ENCODE results near the gene IAPP. TPM values are rescaled to one million over a fixed set of nuclear protein-coding genes. Genes with fewer than 3 reads are reported as not detected.

Gene IAPP
- polyA plus RNA-seq, 3 donors, result not detected

DNA sequence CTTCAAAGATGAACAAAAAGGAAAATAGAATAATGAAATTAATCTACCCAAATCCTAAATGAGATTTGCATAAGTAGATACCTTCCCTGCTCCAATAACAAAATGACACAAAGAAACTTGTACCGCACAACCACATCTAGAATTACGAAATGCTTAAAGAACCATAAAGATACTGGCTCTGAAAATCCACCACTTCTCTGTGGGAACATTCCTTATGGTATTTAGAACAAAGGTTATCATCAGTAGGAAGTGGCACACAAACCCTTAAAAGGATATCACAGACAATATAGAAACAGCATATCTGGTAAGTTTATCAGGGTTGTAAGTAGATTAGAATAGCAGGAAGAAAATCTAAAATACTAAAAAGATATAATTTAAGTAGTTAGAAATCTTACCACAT lies 11.6 kb downstream of the IAPP start:
- no peaks in the 10 kb centered on the region for H3K4me1 Mint-ChIP-seq
- H3K4me3 Mint-ChIP-seq, result no peak overlapping the region
- DNase-seq, result no peak
- no peaks in the 10 kb centered on the region for H3K79me2 ChIP-seq (ENCODE audit: insufficient read depth, low read length)
- H3K4me1 ChIP-seq (ENCODE audit: control insufficient read depth in 1 of 2, insufficient read depth in 2 of 2, low read length in 2 of 2), result no peaks in the 10 kb centered on the region
- no peak overlapping the region for H3K27ac ChIP-seq (ENCODE audit: low read depth in 1 of 2, low read length in 2 of 2)
- no peaks in the 10 kb centered on the region for H3K36me3 Mint-ChIP-seq
- H3K27me3 Mint-ChIP-seq (ENCODE audit: low read depth in 3 of 3), result peaks cover 0 to 2% (median 2%) of the 10 kb centered on the region in 3 donors
- no peak overlapping the region for H3K4me2 ChIP-seq (replicated peaks; ENCODE audit: extremely low read depth, low read length, poor library complexity, severe bottlenecking)
- H3K4me3 ChIP-seq (replicated peaks in 1 of 3; ENCODE audit: low read depth in 2 of 3, low read length in 3 of 3), result no peak overlapping the region
- TF ChIP-seq CTCF (IDR thresholded peaks at IDR 0.05), result no peak
- no peaks in the 10 kb centered on the region for H3K36me3 ChIP-seq (replicated peaks in 1 of 2; ENCODE audit: control insufficient read depth in 1 of 2, insufficient read depth in 2 of 2, low read length in 2 of 2)
- H3K9me3 Mint-ChIP-seq, result peaks cover 0 to 8% (median 2%) of the 10 kb centered on the region in 7 donors
- H3K9me3 ChIP-seq (replicated peaks in 1 of 2; ENCODE audit: control insufficient read depth in 1 of 2, insufficient read depth in 1 of 2, low read length in 2 of 2), result peaks cover 0 to 4% of the 10 kb centered on the region in 2 donors
- H2AFZ ChIP-seq (ENCODE audit: insufficient read depth, low read depth, low read length, poor library complexity, severe bottlenecking), result no peak overlapping the region
- no peaks in the 10 kb centered on the region for H4K20me1 ChIP-seq (ENCODE audit: insufficient read depth, low read length)
- no CpG with 5 or more reads among the region's 2 CpGs for WGBS (ENCODE audit: insufficient coverage)
- intact Hi-C loops (cut with micrococcal nuclease), result no loop called here
- H3K9ac ChIP-seq (ENCODE audit: insufficient read depth, low read length, poor library complexity, severe bottlenecking), result no peak overlapping the region
- no peaks in the 10 kb centered on the region for H3K27me3 ChIP-seq (ENCODE audit: control insufficient read depth in 2 of 2, insufficient read depth in 2 of 2, low read length in 2 of 2)
- no peak overlapping the region for H3K27ac Mint-ChIP-seq

DNA sequence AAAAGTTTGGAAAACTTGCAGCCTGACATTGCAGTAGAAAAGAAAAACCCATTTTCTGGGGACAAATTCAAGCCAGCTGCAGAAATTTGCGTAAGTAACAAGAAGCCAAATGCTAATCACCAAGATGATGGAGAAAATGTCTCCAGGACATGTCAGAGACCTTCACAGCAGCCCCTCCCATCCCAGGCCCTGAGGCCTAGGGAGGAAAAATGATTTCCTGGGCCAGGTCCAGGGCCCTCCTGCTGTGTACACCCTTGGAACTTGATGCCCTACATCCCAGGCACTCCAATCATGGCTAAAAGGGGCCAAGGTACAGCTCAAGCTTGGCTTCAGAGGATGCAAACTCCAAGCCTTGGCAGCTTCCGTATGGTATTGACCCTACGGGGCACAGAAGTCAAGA lies 14.5 kb downstream of the IAPP start:
- H3K4me3 Mint-ChIP-seq, result no peak overlapping the region
- Histone ChIP-seq H2AFZ (ENCODE audit: insufficient read depth, low read depth, low read length, poor library complexity, severe bottlenecking) (no peak overlapping the region), H3K79me2 (ENCODE audit: insufficient read depth, low read length) (no peaks in the 10 kb centered on the region), H4K20me1 (ENCODE audit: insufficient read depth, low read length) (no peaks in the 10 kb centered on the region), H3K9me3 (replicated peaks in 1 of 2; ENCODE audit: control insufficient read depth in 1 of 2, insufficient read depth in 1 of 2, low read length in 2 of 2) (peaks cover 0 to 4% of the 10 kb centered on the region in 2 donors), H3K27ac (ENCODE audit: low read depth in 1 of 2, low read length in 2 of 2) (no peak overlapping the region), H3K4me3 (replicated peaks in 1 of 3; ENCODE audit: low read depth in 2 of 3, low read length in 3 of 3) (no peak overlapping the region), H3K9ac (ENCODE audit: insufficient read depth, low read length, poor library complexity, severe bottlenecking) (no peak overlapping the region), H3K27me3 (ENCODE audit: control insufficient read depth in 2 of 2, insufficient read depth in 2 of 2, low read length in 2 of 2) (no peaks in the 10 kb centered on the region), H3K4me1 (ENCODE audit: control insufficient read depth in 1 of 2, insufficient read depth in 2 of 2, low read length in 2 of 2) (no peaks in the 10 kb centered on the region), H3K4me2 (replicated peaks; ENCODE audit: extremely low read depth, low read length, poor library complexity, severe bottlenecking) (no peak overlapping the region), H3K36me3 (replicated peaks in 1 of 2; ENCODE audit: control insufficient read depth in 1 of 2, insufficient read depth in 2 of 2, low read length in 2 of 2) (no peaks in the 10 kb centered on the region)
- H3K27me3 Mint-ChIP-seq (ENCODE audit: low read depth in 3 of 3), result peaks cover 0 to 6% (median 2%) of the 10 kb centered on the region in 3 donors
- H3K4me1 Mint-ChIP-seq, result no peaks in the 10 kb centered on the region
- H3K9me3 Mint-ChIP-seq, result peaks cover 0 to 6% (median 0%) of the 10 kb centered on the region in 7 donors
- DNase-seq, result no peak
- intact Hi-C loops (cut with micrococcal nuclease), result no loop called here
- no peak for TF ChIP-seq CTCF (IDR thresholded peaks at IDR 0.05)
- WGBS (ENCODE audit: insufficient coverage), result 100% methylated on average over 2 of the region's 3 CpGs
- no peaks in the 10 kb centered on the region for H3K36me3 Mint-ChIP-seq
- no peak overlapping the region for H3K27ac Mint-ChIP-seq

All from CD14-positive monocyte (primary cell).